Aorta (tissue), 5 donors: ENCODE measurements around the gene RELL2. TPM values are rescaled to one million over a fixed set of nuclear protein-coding genes. Genes with fewer than 3 reads are reported as not detected.

Source experiments
- ATAC-seq: fragments of 200-7000 bp; cut with Tn5 transposase; one replicate; pipeline ENCODE4 v1.9.1; 2022; ENCODE audit warnings: moderate library complexity; ENCODE audit not compliant: low FRiP score
- DNase-seq, 2 donors: peaks; one replicate each; pipeline ENCODE4 v3.0.0-alpha.2; 2020
- H3K27ac ChIP-seq, 2 donors: one replicate each; pipeline ENCODE4 v1.5.1; 2013; ENCODE audit warnings: low read length in 2 of 2, mild to moderate bottlenecking in 2 of 2, moderate library complexity in 2 of 2, control low read depth in 1 of 2, inconsistent platforms in 1 of 2, low read depth in 1 of 2
- H3K27me3 ChIP-seq, 2 donors: one replicate each; pipeline ENCODE4 v1.6.1; 2013; ENCODE audit warnings: control low read depth in 1 of 2, low read length in 1 of 2, mild to moderate bottlenecking in 1 of 2, moderate library complexity in 1 of 2; ENCODE audit not compliant: insufficient read depth in 2 of 2, control insufficient read depth in 1 of 2
- H3K36me3 ChIP-seq, 2 donors: one replicate each; pipeline ENCODE4 v1.6.1; 2013; ENCODE audit warnings: control low read depth in 1 of 2, low read length in 1 of 2, mild to moderate bottlenecking in 1 of 2; ENCODE audit not compliant: insufficient read depth in 2 of 2, control insufficient read depth in 1 of 2
- H3K4me1 ChIP-seq, 2 donors: one replicate each; pipeline ENCODE4 v1.6.1; 2013; ENCODE audit warnings: low read length in 2 of 2, control low read depth in 1 of 2, mild to moderate bottlenecking in 1 of 2, moderate library complexity in 1 of 2; ENCODE audit not compliant: insufficient read depth in 2 of 2, control insufficient read depth in 1 of 2
- H3K4me3 ChIP-seq, 2 donors: one replicate each; pipeline ENCODE4 v1.5.1; 2013; ENCODE audit warnings: low read length in 2 of 2, control low read depth in 1 of 2, mild to moderate bottlenecking in 1 of 2
- H3K9me3 ChIP-seq: one replicate; pipeline ENCODE4 v1.6.1; 2013; ENCODE audit warnings: mild to moderate bottlenecking, low read length; ENCODE audit not compliant: control insufficient read depth
- WGBS, 2 donors: extraction: QIAGEN DNeasy Blood & Tissue Kit; methylation state at CpG; one replicate each; pipeline ENCODE4 v1.1.7; 2013; 5-methylcytosine and 5-hydroxymethylcytosine counted together
- intact Hi-C, 2 donors: fragments of 100-400 bp; cut with DNase I; formaldehyde crosslinking; loops; one replicate each; pipeline versions ENCODE4 v1.14.2 to v1.15.0; 2022
- polyA plus RNA-seq, 2 donors: library from polyadenylated mRNA; stranded (reverse); fragments of 200-250 nt; gene quantifications; one replicate each; pipeline ENCODE4 v1.2.3, GENCODE V29; 2013
- total RNA-seq, 2 donors: library from RNA; stranded (reverse); fragmentation: NEBNext Ultra II Directional; extraction: Animal tissue kit (Norgen Biotek cat#: 25700); gene quantifications; one replicate each; pipeline ENCODE4 v1.2.1, GENCODE V29; 2021
- donor health status: healthy with polysubstance abuse.
- donor health status: Bipolar disorder and iron deficiency.
- donor health status: DM: no; HTN: no; CAD: no.
- donor health status: DM: no; HTN: no; CAD: no.
- donor health status: DM: yes; HTN: yes; CAD: no.

Gene RELL2
- total and polyA plus RNA-seq, 4 donors, result 0.63 to 2.9 (median 1.7) TPM

- Histone ChIP-seq H3K4me3 (no peak overlapping the region), H3K9me3 (no peaks in the 10 kb centered on the region), H3K27me3 (no peaks in the 10 kb centered on the region), H3K36me3 (peaks cover 5 to 16% of the 10 kb centered on the region in 2 donors), H3K4me1 (no peaks in the 10 kb centered on the region), H3K27ac (no peak overlapping the region)
- WGBS, 2 donors, result 88 to 91% methylated on average over 5 of the region's 5 CpGs
- intact Hi-C loops, result no loop called here
- DNase-seq, result no peak
- no peak for ATAC-seq
Measured at GRCh38 chr5:141630570-141631140, 6.1 kb upstream of the RELL2 start.

- DNase-seq (no peak), ATAC-seq (no peak)
- WGBS, 2 donors, result 92 to 98% methylated on average over 2 of the region's 2 CpGs
- no peaks in the 10 kb centered on the region for H3K4me1 ChIP-seq
- intact Hi-C loops, result no loop called here
- H3K9me3 ChIP-seq, result no peaks in the 10 kb centered on the region
- peaks cover 4 to 12% of the 10 kb centered on the region in 2 donors for H3K36me3 ChIP-seq
- H3K4me3 ChIP-seq, result no peak overlapping the region
- no peaks in the 10 kb centered on the region for H3K27me3 ChIP-seq
- no peak overlapping the region for H3K27ac ChIP-seq
Measured at GRCh38 chr5:141632650-141633049, 4.1 kb upstream of the RELL2 start.

DNA sequence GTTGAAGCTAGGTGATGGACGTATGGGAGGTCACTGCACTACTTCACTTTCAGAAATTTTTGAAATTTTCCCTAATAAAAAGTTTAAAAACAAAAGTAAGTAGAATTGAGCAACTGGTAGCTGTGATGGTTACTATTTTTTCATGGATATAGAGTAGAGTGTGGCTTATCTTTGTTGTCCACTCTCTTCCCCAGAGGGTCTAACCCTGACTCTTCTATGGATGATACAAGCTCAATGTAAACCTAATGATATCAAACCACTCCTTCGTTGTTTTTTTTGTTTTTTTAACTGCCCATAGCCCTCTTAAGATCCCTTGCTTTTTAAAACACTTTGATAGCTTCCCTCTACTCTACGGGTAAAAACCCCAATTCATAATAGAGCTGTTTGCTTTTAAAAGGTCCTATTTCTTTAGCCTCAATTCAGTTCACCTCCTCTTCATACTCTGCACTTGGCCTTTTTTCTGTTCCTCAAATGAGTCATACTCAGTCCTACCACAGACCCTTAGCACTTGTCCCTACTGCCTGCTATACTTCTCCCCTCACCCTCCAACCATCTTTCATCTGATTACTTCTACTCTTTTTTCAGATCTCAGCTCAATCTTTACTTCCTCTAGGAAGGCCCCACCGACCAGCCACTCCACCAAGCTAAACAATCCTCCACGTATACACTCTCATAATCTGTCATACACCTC lies 2.8 kb upstream of the RELL2 start:
- H3K4me3 ChIP-seq, result no peak overlapping the region
- intact Hi-C loops, result no loop called here
- H3K9me3 ChIP-seq, result no peaks in the 10 kb centered on the region
- H3K36me3 ChIP-seq, result peaks cover 0 to 8% of the 10 kb centered on the region in 2 donors
- ATAC-seq, result no peak
- no peaks in the 10 kb centered on the region for H3K4me1 ChIP-seq
- H3K27ac ChIP-seq, result no peak overlapping the region
- DNase-seq, result no peak
- 80 to 81% methylated on average over 5 of the region's 5 CpGs for WGBS, 2 donors
- H3K27me3 ChIP-seq, result no peaks in the 10 kb centered on the region

DNA sequence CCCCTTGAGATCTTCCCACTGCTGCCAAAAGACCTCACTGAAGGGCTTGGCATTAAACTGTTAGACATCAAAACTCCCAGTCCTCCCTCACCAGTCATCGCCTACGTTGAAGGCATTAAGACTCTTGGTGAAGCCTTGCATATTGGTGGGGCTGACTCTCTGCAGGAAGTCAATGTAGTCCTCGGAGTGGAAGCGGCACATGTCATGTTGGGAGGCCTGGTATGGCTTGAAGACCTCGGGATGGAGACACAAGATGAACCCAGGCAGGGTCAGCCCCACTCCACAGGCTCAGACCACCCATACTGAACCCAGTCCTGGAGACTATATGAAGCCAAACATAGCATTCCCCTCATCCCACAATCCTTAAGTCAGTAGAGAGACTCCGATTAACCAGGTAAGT lies 2.1 kb upstream of the RELL2 start:
- WGBS, 2 donors, result 84 to 91% methylated on average over 6 of the region's 6 CpGs
- H3K9me3 ChIP-seq, result no peaks in the 10 kb centered on the region
- H3K27ac ChIP-seq, result no peak overlapping the region
- intact Hi-C loops, result no loop called here
- no peaks in the 10 kb centered on the region for H3K27me3 ChIP-seq
- DNase-seq (no peak), ATAC-seq (no peak)
- no peak overlapping the region for H3K4me3 ChIP-seq
- H3K36me3 ChIP-seq, result peaks cover 0 to 6% of the 10 kb centered on the region in 2 donors
- H3K4me1 ChIP-seq, result no peaks in the 10 kb centered on the region

DNA sequence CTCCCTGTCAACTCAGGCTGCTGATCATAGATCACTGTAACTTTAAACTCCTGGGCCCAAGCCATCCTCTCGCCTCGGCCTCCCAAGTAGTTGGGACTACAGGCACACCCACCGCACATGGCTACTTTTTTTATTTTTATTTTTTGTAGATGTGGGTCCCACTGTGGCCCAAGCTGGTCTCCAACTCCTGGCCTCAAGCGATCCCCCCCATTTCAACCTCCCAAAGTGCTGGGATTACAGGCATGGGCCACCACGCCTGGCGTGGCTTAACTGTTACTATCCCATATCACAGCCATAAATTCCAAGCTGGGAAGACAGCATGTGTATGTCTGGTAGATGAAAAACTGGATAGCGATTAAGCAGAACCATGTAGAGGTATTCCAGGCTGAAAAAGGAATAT lies 1.2 kb upstream of the RELL2 start:
- H3K4me3 ChIP-seq, result peak overlapping the region in 1 of 2 donors; percentile 83
- H3K36me3 ChIP-seq, result peaks cover 0 to 3% of the 10 kb centered on the region in 2 donors
- no peaks in the 10 kb centered on the region for H3K9me3 ChIP-seq
- no peaks in the 10 kb centered on the region for H3K27me3 ChIP-seq
- 51 to 53% methylated on average over 7 of the region's 7 CpGs for WGBS, 2 donors
- no peak for ATAC-seq
- no peak for DNase-seq
- H3K4me1 ChIP-seq, result no peaks in the 10 kb centered on the region
- no peak overlapping the region for H3K27ac ChIP-seq
- intact Hi-C loops, result no loop called here

DNA sequence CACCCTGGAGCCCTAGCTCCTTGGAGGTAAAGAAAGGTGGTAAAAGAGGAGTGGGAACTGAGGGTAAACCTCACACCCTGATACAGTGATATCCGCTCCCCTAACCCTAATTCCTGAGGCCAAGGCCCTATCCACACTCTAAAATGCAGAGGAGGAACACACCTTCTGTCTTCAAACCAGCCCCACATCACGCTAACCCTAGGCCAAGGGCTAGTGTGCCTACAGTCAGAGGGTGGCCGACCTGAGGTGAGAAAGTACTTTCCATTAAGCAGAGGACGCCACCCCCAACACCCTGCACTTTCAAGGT lies 738 bp upstream of the RELL2 start:
- intact Hi-C loops, result no loop called here
- ATAC-seq (peak; percentile 1), DNase-seq (no peak)
- no peaks in the 10 kb centered on the region for H3K9me3 ChIP-seq
- no peaks in the 10 kb centered on the region for H3K4me1 ChIP-seq
- H3K27me3 ChIP-seq, result no peaks in the 10 kb centered on the region
- WGBS, 2 donors, result 4 to 5% methylated on average over 4 of the region's 4 CpGs
- peaks cover 0 to 3% of the 10 kb centered on the region in 2 donors for H3K36me3 ChIP-seq
- no peak overlapping the region for H3K27ac ChIP-seq
- H3K4me3 ChIP-seq, result peak overlapping the region; percentile 39 to 83

DNA sequence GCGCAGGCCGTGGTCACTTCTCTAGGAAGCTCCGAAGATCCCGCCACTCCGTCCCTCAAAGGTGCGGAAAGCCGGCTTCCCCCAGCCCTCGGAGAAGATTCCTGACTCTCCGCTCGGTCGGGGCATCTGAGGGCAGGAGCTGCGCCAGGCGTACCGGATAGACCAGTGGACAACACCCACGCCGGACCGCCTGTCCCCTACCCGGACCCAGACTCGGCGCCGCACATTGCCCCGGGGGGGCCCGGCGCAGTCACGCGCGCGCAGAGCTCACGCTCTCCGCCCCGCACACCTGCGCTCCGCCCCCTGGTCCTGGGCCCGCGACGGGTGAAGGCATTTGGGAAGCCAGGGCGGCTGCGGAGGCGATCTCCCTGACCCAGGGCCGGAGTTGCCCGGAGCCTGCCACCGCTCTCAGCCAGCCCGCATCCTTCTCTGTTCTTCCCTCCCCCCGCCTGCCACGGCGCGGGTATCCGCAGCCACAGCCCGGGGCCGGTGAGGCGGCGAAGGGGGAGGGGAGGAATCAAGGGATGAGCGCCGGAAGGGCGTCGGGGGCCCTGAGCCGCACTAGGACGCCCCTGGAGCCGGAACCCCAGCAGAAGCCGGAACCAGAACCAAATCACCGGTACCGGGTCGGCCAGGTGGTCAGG lies 448 bp downstream of the RELL2 start:
- H3K4me3 ChIP-seq, result peak overlapping the region; percentile 44 to 83
- H3K27me3 ChIP-seq, result no peaks in the 10 kb centered on the region
- peaks cover 0 to 3% of the 10 kb centered on the region in 2 donors for H3K36me3 ChIP-seq
- DNase-seq, result no peak
- no peaks in the 10 kb centered on the region for H3K9me3 ChIP-seq
- no peak overlapping the region for H3K27ac ChIP-seq
- no peaks in the 10 kb centered on the region for H3K4me1 ChIP-seq
- WGBS, 2 donors, result 1% methylated on average over 62 to 63 of the region's 63 CpGs
- intact Hi-C loops, result no loop called here
- ATAC-seq, result peak; percentile 40

- H3K36me3 ChIP-seq, result no peaks in the 10 kb centered on the region
- no peak overlapping the region for H3K27ac ChIP-seq
- H3K4me1 ChIP-seq, result no peaks in the 10 kb centered on the region
- intact Hi-C loops, result no loop called here
- no peaks in the 10 kb centered on the region for H3K9me3 ChIP-seq
- ATAC-seq (peak; percentile 57), DNase-seq (peak; percentile 79 to 88)
- H3K4me3 ChIP-seq, result peak overlapping the region; percentile 44 to 83
- 5 to 6% methylated on average over 39 to 40 of the region's 40 CpGs for WGBS, 2 donors
- no peaks in the 10 kb centered on the region for H3K27me3 ChIP-seq
Measured at GRCh38 chr5:141637767-141638419, 1.1 kb downstream of the RELL2 start.
